ENCODE results near the gene FBXO22.
"Not testable (repeated sequence)": the region's sequence is repeated elsewhere in the genome, so short reads cannot be mapped to it uniquely, and the experiment has no call there.

FBXO22 gene

DNA sequence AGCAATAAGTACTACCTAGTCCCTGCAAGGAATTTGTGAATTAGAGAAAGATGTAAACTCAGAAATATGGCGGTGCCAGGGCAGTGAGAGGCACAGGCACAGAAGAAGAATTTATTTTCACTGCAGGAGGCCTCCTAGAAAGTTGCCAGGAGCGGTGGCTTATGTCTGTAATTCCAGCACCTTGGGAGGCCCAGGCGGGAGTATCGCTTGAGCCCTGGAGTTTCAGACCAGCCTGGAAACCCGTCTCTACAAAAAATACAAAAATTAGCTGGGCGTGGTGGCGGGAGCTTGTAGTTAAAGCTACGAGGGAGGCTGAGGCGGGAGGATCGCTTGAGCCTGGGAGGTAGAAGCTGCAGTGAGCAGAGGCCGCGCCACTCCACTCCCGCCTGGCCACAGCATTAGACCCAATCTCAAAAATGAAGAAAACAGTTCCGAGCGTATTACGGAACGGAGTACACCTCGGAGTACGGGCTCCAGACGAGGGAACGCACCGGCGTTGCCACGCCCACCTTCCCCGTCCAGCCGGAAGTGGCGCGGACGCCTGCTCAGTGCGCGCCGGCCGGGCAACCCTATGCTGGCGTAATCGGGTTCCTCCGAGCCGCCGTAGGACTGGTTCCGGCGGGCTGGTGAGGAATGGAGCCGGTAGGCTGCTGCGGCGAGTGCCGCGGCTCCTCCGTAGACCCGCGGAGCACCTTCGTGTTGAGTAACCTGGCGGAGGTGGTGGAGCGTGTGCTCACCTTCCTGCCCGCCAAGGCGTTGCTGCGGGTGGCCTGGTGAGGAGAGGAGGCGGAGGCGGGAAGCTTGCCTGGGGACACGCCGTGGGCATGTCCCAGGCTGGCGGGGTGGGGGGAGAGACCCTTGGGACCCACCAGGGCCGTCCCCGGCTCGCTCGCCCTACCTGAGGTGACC is at the start of gene FBXO22:
FBXO22 (plus strand) TSS at position 548 of the 909 bp plus-strand sequence; CDS start at position 634, 86 bp downstream.
- DNase-seq = peak; percentile 95

DNA sequence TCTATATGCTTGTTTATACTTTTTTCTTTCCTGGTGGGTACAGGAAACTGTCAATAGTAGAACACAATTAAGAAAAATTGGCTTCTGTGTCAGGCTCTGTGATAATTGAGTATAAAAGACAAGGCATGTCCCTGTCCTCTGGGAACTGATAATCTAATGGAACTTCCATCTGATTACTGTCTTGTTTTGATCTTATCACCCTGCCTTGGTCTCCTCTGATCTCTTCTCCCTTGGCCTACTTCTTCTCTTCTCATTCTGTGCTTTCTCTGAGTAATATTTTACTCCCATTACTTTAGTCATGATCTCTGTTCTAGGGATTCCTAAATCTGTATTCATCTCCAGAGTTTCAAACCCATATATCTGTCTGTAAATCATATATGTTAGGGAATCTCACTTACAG is 45.8 kb upstream of the FBXO22 start:
- DNase-seq = no peak

DNA sequence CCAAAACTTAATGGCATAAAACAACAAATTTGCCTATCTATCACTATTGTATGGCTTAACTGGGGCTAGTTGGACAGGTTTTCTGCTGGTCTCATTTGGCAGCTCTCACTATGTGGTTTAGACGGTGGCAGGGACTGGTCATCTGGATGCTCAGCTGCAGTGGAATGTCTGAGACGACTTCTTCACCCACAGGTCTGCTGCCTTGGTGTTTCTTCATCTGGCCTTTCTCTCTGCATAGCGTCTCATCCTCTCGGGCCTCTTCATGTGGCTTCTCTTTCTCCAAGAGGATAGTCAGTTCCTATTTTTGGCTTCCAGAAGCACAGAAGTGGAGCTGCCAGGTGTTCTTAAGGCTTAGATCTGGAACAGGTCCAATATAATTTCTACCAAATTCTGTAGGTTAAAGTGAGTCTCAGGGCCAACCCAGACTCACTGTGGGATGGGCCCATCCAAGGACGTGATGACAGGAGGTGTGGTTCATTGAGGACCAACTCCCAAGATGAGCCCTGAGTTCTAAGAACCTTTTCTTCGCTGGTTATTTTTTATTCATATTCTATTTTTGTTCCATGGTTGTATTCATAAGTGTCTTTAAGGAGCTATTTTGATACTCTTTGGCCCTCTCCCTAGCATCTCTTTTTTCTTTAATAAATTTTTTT is 41.8 kb upstream of the FBXO22 start:
- no peak for DNase-seq

DNA sequence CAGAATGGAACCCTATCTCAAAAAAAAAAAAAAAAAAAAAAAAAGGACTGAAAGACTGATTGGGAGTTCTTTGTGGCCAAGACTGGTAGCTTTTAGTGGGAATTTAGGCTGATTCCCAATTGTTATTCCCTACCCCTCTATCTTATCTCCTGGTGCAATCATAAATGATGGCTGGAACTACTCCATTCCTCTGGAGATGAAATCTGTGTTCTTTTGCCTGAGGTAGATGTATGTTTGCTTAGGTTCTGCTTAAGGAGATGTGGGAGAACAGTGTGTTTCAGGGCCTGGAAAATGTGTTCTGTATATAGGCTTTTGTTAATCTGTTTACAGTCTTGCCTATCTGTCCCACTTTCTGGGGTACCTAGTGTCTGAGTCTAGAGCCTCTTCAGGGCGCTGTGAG is 40.9 kb upstream of the FBXO22 start:
- DNase-seq = no peak

DNA sequence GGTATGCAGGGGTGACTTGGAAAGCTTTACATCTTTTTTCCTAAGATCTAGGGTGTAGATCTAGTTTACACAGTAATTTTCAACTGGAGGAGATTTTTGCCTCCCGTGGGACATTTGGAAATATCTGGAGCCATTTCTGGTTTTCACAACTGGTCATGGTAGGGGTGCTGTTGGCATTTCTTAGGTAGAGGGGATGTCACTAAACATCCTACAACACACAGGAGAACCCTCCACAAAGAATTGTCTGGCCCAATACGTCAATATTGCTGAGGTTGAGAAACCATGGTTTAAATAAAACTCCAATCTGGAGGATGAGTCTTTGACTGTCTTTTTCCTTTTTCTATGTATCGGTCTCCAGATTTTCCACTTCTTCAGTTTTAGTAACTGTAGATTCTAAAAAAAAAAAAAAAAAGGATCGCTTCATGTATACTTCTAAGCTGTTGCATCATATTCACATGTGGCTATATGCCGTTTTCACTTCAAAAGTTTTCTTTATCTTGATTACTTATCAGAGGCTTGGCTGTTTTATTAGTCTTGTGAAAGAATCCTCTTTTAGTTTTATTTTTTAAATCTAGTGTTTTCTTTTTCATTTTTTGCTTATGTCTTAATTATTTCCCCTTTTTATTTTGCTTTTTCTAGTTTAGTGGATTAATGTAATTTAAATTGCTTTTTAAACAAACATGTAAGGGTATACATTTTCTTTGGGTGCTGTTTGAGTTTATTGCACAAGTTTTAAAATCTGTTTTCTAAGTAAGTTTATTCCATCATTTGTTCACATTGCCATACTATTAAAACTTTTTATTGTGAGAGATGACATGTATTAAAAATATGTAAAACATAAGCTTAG is 39.2 kb upstream of the FBXO22 start:
- no peak for DNase-seq

DNA sequence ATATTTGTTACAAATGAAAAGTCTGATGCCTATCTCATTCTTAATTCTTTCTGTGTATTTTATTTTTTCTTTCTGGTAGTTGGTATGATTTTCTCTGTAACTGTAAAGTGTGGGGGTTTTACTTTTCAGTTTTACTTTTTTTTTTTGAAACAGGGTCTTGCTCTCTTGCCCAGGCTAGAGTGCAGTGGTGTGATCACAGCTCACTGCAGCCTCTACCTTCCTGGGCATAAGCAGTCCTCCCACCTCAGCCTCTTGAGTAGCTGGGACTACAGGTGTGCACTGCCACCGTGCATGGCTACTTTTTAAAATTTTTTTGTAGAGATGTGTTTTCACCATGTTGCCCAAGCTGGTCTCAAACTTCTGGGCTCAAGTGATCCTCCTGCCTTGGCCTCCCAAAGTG is 37.6 kb upstream of the FBXO22 start:
- DNase-seq = not testable (repeated sequence)

DNA sequence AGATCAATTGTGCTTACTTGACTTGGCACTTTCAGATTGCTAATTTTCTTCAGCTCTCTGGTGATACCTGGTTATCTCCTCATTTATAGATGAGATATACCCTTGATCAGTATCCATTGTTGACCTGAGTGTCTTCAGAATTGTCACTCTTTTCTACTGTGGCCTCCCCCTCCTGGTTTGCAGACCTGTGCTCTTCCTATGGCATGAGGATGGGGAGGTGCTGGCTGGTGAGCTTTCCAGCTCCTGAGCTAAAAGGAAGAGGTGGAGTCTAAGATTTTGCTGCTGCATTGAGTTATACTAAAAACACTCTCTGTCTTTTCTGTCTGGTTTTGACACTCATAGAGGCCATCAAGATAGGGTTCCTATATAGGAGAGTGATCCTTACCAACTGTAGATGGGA is 36.8 kb upstream of the FBXO22 start:
- no peak for DNase-seq

DNA sequence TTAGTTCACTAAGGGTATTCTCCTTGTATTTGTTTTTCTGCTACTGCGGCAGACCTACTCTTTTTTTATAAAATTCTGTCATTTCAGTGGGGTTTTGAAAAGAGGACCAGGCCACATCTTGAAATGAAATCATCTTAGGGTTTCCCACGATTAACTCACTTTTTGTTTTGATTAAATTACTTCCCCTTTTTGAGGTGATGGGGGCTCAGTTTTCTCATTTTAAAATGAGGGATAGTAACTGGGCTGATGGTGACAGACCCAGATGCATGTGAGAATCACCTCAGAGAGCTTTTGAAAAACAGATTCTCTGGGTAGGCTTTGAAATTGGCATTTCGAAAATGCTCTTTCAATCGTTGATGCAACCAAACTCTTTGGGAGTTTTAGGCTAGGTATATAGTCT is 36.2 kb upstream of the FBXO22 start:
- no peak for DNase-seq

DNA sequence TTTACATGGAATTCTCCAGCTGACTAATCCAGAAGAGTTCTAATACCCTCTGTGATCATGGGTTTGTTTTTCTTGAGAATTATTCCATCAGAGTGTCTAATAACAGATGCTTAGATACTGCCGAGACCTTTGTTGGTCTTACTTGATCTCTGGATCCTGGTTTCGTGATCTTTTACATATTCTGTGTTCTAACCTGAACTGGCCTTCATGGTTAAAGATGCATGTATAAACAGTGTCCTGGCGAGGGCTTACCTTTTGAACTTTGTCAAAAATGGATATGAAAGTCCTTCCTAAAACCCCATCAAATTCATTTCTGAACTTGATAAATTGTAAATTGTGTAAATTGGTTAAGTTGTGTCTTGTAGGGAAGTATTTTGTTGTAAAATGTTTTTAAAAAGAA is 35.7 kb upstream of the FBXO22 start:
- no peak for DNase-seq

DNA sequence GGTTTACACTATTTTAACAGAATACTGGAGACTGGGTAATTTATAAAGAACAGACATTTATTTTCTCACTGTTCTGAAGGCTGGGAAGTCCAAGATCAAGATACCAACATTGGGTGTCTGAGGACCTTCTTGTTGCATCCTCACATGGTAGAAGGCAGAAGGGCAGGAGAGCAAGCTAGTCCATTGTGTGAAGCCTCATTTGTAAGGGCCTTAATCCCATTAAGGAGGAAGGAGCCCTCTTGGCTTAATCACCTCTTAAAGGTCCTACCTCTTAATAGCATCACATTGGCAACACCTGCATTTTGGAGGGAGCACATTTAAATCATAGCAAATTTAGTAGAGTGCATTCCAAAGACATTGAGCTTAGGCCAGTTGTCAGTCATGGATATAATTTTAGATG is 34.2 kb upstream of the FBXO22 start:
- DNase-seq = no peak

DNA sequence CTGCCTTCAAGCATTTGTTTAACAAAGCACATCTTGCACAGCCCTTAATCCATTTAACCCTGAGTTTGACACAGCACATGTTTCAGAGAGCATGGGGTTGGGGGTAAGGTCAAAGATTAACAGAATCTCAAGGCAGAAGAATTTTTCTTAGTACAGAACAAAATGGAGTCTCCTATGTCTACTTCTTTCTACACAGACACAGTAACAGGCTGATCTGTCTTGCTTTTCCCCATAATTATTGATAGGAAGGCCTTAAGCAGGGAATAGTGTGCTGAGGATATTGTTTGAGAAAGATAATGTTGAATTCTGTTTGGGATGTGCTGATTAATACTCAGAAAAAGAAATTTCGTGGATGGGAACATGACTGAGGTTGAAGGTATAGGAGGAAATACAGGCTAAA is 32.1 kb upstream of the FBXO22 start:
- not testable (repeated sequence) for DNase-seq

DNA sequence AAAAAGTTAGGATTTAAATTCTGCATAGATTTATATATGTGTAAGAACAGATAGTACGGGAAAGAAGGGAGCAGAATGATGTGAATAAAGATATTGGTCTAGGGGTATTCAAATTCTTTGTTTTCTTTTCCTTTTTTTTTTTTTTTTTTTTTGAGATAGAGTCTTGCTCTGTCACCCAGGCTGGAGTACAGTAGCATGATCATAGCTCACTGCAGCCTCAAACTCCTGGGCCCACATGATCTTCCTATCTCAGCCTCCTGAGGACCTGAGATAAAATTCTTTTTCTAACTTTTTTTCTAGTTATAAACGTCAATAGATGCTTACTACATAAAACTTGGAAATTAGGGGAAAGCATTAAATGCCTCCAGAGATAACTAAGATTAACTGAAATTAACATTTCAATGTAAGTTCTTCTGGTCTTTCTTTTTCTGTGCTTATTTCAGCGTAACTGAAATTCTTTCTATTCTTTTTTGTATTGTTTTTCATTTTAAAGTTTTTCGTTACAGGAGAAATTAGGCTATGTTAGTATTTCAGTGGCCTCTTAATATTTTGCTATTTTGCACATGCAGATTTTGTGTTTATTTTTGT is 31.2 kb upstream of the FBXO22 start:
- no peak for DNase-seq

DNA sequence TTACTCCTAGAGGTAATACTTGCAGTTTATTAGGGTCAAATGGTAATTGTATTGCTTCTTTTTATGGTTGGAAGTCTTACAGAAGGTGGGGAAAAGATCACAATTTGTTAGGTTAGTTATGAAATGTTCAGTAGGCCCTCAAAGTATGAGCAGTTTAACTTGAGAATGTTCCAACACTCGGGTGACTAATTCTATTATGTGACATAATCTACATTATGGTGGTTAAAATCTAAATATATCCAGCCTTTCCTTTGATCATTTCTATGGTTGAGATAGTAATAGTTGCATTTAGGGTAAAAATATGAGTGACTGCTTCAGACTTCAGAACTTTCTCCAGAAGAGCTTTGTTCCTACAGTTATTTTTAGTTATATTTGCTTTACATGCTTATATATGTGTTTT is 19.6 kb upstream of the FBXO22 start:
- DNase-seq = no peak

DNA sequence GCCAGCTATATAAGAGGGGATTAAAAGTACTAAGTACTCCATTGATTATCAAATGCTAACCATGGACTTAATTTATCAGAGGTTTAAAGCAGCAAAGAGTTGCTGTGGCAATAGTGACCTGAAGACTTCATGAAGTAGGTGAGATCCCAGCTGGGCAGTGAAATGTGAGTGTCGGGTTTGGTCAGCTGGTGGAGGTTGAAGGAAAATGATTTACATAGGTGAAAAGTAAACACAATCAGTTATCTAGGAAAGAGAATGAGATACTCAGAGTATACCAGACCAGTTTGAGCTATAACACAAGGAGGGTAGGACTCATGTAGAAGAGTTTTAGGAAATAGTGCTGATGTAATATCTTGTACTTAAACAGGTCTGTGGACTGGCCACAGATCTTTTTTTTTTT is 16.5 kb upstream of the FBXO22 start:
- no peak for DNase-seq

DNA sequence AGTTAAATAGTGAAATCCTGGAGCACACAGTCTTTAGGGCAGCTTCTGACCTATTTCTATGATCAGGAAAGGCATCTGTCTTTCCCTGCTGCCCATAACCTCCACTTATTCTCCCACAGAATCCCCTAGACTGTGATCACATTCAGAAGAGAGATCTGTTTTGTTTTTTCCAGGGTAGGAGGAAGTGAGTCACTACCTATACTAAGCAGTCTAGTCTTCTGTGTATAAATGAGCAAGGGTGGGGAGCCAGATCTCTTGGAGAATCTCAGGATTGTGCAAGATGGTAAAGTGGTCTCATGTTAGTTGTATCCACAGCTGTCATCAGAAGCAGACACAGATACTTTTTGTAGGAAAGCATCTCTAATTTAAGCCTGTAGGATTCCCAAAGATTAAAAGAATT is 11.8 kb upstream of the FBXO22 start:
- DNase-seq = no peak

DNA sequence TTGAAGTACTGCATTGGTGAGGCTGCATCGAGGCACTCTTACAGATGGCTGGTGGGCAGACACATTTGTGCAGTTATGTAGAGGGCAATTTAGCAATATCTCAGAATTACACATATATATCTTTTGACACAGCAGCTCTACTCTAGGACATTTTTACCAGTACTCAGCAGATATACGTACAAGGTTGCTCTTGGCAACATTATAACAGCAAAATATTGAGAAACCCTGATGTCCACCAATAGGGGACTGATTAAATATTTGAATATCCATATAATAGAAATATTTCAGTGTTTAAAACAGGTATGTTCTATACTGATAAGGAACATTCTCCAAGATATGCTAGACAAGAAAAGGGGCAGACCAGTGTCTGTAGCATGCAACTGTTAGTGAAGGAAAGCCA is 7.9 kb upstream of the FBXO22 start:
- DNase-seq = no peak

DNA sequence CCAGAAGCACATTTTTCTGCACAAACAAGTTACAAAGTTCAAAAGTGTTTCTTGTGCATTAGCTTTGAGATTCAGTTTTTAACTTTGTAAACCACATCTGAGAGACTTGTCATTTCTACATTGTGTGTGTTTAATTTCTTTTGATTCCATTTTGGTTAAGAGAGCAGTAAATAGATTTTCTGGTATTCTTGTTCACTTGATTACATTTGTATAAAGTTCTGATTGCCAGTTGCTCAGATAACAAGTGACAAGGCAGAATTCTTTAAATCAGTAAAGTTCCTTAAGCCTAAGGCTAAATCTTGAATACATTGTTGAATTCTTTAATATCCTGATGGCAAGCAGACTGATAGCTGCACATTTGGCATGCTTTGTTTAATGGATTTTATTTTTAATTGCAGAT is 3.1 kb upstream of the FBXO22 start:
- no peak for DNase-seq

DNA sequence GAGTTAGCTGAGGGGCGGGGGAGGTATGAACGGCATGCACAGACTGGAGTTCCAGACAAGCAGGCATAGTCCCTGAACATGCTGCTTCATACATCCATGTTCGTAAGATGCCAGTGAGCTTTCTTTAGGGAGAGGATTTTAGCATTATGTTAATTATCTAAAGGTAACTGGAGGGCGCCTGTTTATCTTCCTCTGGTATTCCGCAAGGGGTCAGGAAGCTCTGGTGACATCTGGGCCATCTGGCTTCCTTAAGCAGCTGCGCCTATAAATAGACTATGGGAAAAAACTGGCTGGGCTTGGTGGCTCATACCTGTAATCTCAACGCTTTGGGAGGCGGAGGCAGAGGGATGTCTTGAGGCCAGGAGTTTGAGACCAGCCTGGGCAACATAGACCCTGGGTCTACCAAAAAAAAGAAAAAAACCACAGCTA is 1.5 kb upstream of the FBXO22 start:
- DNase-seq = no peak

DNA sequence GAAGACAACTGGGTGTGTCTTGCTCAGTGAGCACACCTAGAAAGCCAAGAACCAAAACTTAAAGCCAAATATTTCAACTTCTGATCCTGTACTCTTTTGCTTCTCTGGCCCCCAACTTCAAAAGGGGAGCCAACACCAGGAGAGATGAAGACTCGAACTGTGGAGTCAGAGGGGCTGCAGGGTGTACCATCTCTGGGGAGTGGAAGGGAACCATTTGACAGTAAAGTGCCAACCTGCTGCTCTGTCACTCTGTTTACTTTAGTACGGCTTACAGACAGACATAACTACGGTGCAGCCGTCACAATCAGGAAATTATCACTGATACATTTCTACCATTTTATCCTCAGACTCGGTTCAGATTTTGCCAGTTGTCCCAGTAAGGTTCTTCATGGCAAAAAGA is 1.6 kb downstream of the FBXO22 start:
- DNase-seq = no peak

DNA sequence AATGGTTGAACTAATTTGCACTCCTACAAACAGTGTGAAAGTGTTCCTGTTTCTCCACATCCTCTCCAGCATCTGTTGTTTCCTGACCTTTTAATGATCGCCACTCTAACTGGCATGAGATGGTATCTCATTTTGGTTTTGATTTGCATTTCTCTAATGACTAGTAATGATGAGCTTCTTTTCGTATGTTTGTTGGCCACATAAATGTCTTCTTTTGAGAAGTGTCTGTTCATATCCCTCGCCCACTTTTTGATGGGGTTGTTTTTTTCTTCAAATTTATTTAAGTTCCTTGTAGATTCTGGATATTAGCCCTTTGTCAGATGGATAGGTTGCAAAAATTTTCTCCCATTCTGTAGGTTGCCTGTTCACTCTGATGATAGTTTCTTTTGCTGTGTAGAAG is 6.7 kb downstream of the FBXO22 start:
- DNase-seq = not testable (repeated sequence)

DNA sequence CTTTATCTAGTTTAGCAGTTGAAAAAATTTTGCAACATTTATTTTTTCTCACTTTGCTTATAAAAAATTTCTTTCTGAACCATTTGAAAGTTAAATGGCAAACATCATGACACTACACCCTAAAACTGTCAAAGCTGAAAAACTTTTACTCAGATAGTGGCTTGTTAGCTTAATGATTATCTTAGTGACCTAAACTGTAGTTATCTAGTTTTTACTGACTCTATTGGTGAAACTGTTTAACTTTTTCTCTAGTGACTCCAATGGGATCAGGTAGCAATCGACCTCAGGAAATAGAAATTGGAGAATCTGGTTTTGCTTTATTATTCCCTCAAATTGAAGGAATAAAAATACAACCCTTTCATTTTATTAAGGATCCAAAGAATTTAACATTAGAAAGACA is 13.3 kb downstream of the FBXO22 start:
- no peak for DNase-seq

DNA sequence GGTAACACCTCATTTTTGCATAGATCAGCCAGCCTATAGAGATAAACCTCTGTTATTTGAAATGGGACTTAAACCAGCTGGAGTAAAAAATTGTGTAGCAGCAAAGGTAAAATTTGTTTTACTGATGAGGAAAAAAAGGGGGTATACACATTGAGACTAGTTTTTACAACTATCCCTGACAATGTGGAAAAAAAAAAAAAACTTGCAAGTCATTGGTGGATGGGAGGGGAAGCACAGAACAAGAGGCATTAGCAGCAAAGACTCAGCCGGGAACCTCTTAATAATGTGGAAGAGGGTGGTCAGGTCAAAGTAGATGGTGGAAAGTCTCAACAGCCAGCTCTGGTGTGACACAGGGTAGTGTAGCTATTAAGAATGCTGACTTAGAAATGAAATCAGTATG is 14.5 kb downstream of the FBXO22 start:
- no peak for DNase-seq

DNA sequence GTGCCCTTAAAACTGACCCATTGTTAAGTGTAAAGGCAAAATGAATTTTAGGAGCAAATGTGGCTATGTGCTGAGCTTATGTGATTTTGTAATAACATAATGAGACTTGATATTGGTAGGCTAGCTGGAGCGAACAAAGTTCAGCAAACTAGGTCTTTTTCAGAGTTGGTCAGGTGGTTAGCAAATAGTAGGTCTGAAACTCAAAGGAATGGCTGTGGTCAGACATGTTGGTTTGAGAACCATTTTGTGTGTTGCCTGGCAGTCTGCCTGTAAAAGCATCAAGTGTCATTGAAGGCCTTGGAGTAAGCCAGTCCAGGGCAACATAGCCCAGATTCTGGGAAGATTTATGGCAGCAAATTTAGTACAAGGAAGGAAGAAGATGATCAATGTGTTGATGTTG is 16.4 kb downstream of the FBXO22 start:
- DNase-seq = no peak

All from retina (tissue), 1 donor.